Measurements from ENCODE around the gene LTB4R.
A peak's percentile ranks its signal among the peaks of the same experiment; 100 is the strongest.

The LTB4R gene

GRCh38 chr14:24266344-24267244 lies 44.7 kb upstream of the LTB4R start:
- Histone ChIP-seq H3K27me3 (replicated peaks; ENCODE audit: control insufficient read depth, insufficient read depth, low read length) (no peaks in the 10 kb centered on the region), H3K36me3 (ENCODE audit: control insufficient read depth, insufficient read depth, low read length) (peaks cover 28% of the 10 kb centered on the region), H3K4me3 (replicated peaks; ENCODE audit: low read depth, low read length) (no peak overlapping the region)
- TF ChIP-seq, protein P1, sequence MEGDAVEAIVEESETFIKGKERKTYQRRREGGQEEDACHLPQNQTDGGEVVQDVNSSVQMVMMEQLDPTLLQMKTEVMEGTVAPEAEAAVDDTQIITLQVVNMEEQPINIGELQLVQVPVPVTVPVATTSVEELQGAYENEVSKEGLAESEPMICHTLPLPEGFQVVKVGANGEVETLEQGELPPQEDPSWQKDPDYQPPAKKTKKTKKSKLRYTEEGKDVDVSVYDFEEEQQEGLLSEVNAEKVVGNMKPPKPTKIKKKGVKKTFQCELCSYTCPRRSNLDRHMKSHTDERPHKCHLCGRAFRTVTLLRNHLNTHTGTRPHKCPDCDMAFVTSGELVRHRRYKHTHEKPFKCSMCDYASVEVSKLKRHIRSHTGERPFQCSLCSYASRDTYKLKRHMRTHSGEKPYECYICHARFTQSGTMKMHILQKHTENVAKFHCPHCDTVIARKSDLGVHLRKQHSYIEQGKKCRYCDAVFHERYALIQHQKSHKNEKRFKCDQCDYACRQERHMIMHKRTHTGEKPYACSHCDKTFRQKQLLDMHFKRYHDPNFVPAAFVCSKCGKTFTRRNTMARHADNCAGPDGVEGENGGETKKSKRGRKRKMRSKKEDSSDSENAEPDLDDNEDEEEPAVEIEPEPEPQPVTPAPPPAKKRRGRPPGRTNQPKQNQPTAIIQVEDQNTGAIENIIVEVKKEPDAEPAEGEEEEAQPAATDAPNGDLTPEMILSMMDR (IDR thresholded peaks at IDR 0.05; ENCODE audit: insufficient read depth, low read length, poor library complexity, severe bottlenecking): no peak
- no peak for DNase-seq (ENCODE audit: extremely low read depth, insufficient read length)

GRCh38 chr14:24267516-24267915 lies 43.8 kb upstream of the LTB4R start:
- Histone ChIP-seq H3K36me3 (ENCODE audit: control insufficient read depth, insufficient read depth, low read length) (peaks cover 27% of the 10 kb centered on the region), H3K27me3 (replicated peaks; ENCODE audit: control insufficient read depth, insufficient read depth, low read length) (no peaks in the 10 kb centered on the region), H3K4me3 (replicated peaks; ENCODE audit: low read depth, low read length) (no peak overlapping the region)
- no peak for DNase-seq (ENCODE audit: extremely low read depth, insufficient read length)
- TF ChIP-seq, protein P1 (IDR thresholded peaks at IDR 0.05; ENCODE audit: insufficient read depth, low read length, poor library complexity, severe bottlenecking): no peak

DNA sequence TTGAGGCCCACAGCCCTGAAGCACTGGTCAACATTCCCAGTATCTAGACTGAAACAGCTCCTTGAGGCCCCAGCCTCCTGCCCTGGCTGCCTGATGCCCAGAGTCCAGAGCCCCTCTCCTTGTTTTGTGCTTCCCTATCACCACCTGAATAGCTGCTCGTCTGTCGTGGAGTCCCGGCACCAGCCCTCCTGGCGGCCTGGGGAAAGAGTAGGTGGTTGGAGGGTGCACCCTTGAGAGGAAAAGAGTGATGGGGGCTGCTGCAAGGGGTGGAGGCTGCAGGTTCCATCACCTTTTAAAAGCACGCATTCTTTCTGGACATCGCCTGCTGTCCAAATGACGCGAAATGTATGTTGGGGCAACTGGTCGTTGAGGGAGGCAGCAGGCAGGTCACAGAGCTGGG lies 43.1 kb upstream of the LTB4R start:
- H3K36me3 ChIP-seq (ENCODE audit: control insufficient read depth, insufficient read depth, low read length): peaks cover 27% of the 10 kb centered on the region
- H3K27me3 ChIP-seq (replicated peaks; ENCODE audit: control insufficient read depth, insufficient read depth, low read length): no peaks in the 10 kb centered on the region
- H3K4me3 ChIP-seq (replicated peaks; ENCODE audit: low read depth, low read length): no peak overlapping the region
- no peak for DNase-seq (ENCODE audit: extremely low read depth, insufficient read length)
- TF ChIP-seq, protein P1 (IDR thresholded peaks at IDR 0.05; ENCODE audit: insufficient read depth, low read length, poor library complexity, severe bottlenecking): no peak

GRCh38 chr14:24269368-24269767 lies 41.9 kb upstream of the LTB4R start:
- Histone ChIP-seq H3K36me3 (ENCODE audit: control insufficient read depth, insufficient read depth, low read length) (peaks cover 25% of the 10 kb centered on the region), H3K4me3 (replicated peaks; ENCODE audit: low read depth, low read length) (no peak overlapping the region), H3K27me3 (replicated peaks; ENCODE audit: control insufficient read depth, insufficient read depth, low read length) (no peaks in the 10 kb centered on the region)
- no peak for DNase-seq (ENCODE audit: extremely low read depth, insufficient read length)
- TF ChIP-seq, protein P1 (IDR thresholded peaks at IDR 0.05; ENCODE audit: insufficient read depth, low read length, poor library complexity, severe bottlenecking): no peak

- Histone ChIP-seq H3K4me3 (replicated peaks; ENCODE audit: low read depth, low read length) (peak overlapping the region; percentile 89), H3K36me3 (ENCODE audit: control insufficient read depth, insufficient read depth, low read length) (peaks cover 25% of the 10 kb centered on the region), H3K27me3 (replicated peaks; ENCODE audit: control insufficient read depth, insufficient read depth, low read length) (no peaks in the 10 kb centered on the region)
- no peak for DNase-seq (ENCODE audit: extremely low read depth, insufficient read length)
- TF ChIP-seq, protein P1 (IDR thresholded peaks at IDR 0.05; ENCODE audit: insufficient read depth, low read length, poor library complexity, severe bottlenecking): no peak
These were observed 41.3 kb upstream of the LTB4R start for GRCh38 chr14:24269910-24270536.

Data from GM06990 (cell line).